K562 (cell line): ENCODE results near the gene KCNN3. TPM values are rescaled to one million over a fixed set of nuclear protein-coding genes. Genes with fewer than 3 reads are reported as not detected.

Experiments used
- ATAC-seq: fragments of 200-7000 bp; cut with Tn5 transposase; 3 replicates; pipeline ENCODE4 v1.9.1; 2020; ENCODE audit warnings: moderate library complexity
- BruUV-seq: library from RNA; stranded (reverse); fragments of 400-500 nt; replicated peaks from 2 replicates; lab custom pipeline; 2021; lab: Mats Ljungman, UMichigan
- CTCF ChIA-PET: fragments of 300-600 bp; formaldehyde crosslinking; extraction: SDS; loops from one replicate; lab custom pipeline; 2021; ENCODE audit warnings: low intra/inter-chr PET ratio; lab: Yijun Ruan, JAX
- POLR2A ChIA-PET: fragments of 300-600, 350-650 bp; sonication (Branson Sonifier 250); formaldehyde crosslinking; extraction: SDS; loops from one replicate; lab custom pipeline; 2021; ENCODE audit warnings: antibody characterized with exemption, inconsistent platforms; lab: Yijun Ruan, JAX
- DNase-seq, 4 experiments: peaks; one replicate each; pipeline versions ENCODE4 v3.0.0 to v3.0.0-alpha.2; 2011 to 2018; ENCODE audit warnings: low spot score in 3 of 4, mixed read lengths in 3 of 4; ENCODE audit errors: extremely low read depth in 1 of 4
- FAIRE-seq: peaks from 2 replicates; lab custom pipeline; 2011; peaks lifted over from hg19 to GRCh38; lab: Jason Lieb, UNC
- H2AFZ ChIP-seq: 2 replicates; pipeline ENCODE4 v1.6.0; 2011; ENCODE audit warnings: low read depth, low read length, control low read depth, inconsistent platforms
- H3K27ac ChIP-seq: fragments of 200-600 bp; 3 replicates; pipeline ENCODE4 v1.8.0; 2011; ENCODE audit warnings: low read depth, mild to moderate bottlenecking, control low read depth, inconsistent platforms, low read length, moderate library complexity, mixed read lengths; ENCODE audit errors: extremely low read depth
- H3K27me3 ChIP-seq, 2 experiments: fragments of 300-600 bp in 1 of 2; 2 replicates in 1 of 2; 3 replicates in 1 of 2; pipeline versions ENCODE4 v1.6.0 to v1.8.0; 2011; ENCODE audit warnings: inconsistent platforms in 2 of 2, low read length in 2 of 2, mild to moderate bottlenecking in 1 of 2, mixed read lengths in 1 of 2, moderate library complexity in 1 of 2; ENCODE audit not compliant: control insufficient read depth in 2 of 2, insufficient read depth in 2 of 2
- H3K36me3 ChIP-seq: fragments of 300-600 bp; 3 replicates; pipeline ENCODE4 v1.8.0; 2011; ENCODE audit warnings: mild to moderate bottlenecking, low read length, inconsistent platforms; ENCODE audit not compliant: control insufficient read depth, insufficient read depth
- H3K4me1 ChIP-seq, 2 experiments: fragments of 200-600 bp in 1 of 2; replicated peaks in 1 of 2; 2 replicates in 1 of 2; 3 replicates in 1 of 2; pipeline versions ENCODE4 v1.5.1 to v1.8.0; 2011; ENCODE audit warnings: inconsistent platforms in 2 of 2, low read length in 2 of 2, mild to moderate bottlenecking in 1 of 2, mixed read lengths in 1 of 2, moderate library complexity in 1 of 2; ENCODE audit not compliant: control insufficient read depth in 2 of 2, insufficient read depth in 2 of 2
- H3K4me2 ChIP-seq: 2 replicates; pipeline ENCODE4 v1.6.1; 2011; ENCODE audit warnings: low read length, control low read depth, inconsistent platforms, mixed read lengths; ENCODE audit not compliant: insufficient read depth
- H3K4me3 ChIP-seq: fragments of 200-600 bp; sonication (generic), shearing (Covaris generic); 2 replicates; pipeline ENCODE4 v1.5.1; 2016; ENCODE audit warnings: control low read depth, inconsistent platforms
- H3K79me2 ChIP-seq: fragments of 200-600 bp; 3 replicates; pipeline ENCODE4 v1.8.0; 2011; ENCODE audit warnings: low read length, inconsistent platforms; ENCODE audit not compliant: control insufficient read depth, insufficient read depth
- H3K9ac ChIP-seq, 2 experiments: 2 replicates each; pipeline versions ENCODE4 v1.6.0 to v1.6.1; 2011; ENCODE audit warnings: low read depth in 2 of 2, low read length in 2 of 2, control low read depth in 1 of 2, inconsistent platforms in 1 of 2, mild to moderate bottlenecking in 1 of 2, mixed read lengths in 1 of 2; ENCODE audit not compliant: insufficient read depth in 1 of 2
- H3K9me1 ChIP-seq: one replicate; pipeline ENCODE4 v1.6.0; 2011; ENCODE audit warnings: inconsistent platforms, mild to moderate bottlenecking, low read length, moderate library complexity; ENCODE audit not compliant: control insufficient read depth, insufficient read depth
- H3K9me3 ChIP-seq: replicated peaks from 2 replicates; pipeline ENCODE4 v1.5.1; 2011; ENCODE audit warnings: low read depth, low read length, inconsistent platforms; ENCODE audit not compliant: control insufficient read depth, insufficient read depth
- H4K20me1 ChIP-seq: replicated peaks from 2 replicates; pipeline ENCODE4 v1.6.1; 2011; ENCODE audit warnings: low read length, inconsistent platforms, mixed read lengths; ENCODE audit not compliant: control insufficient read depth, insufficient read depth
- MXI1 ChIP-seq: IDR thresholded peaks from 2 replicates; pipeline ENCODE4 v1.6.1; 2011; ENCODE audit warnings: low read depth, mild to moderate bottlenecking, improper control_type of control experiment, low read length
- RBM25 ChIP-seq: fragments of 200-400 bp; formaldehyde crosslinking; IDR thresholded peaks from 2 replicates; pipeline ENCODE4 v1.6.1; 2018; ENCODE audit warnings: low read length, low read depth, moderate library complexity; ENCODE audit not compliant: severe bottlenecking
- ZNF318 ChIP-seq, 2 experiments: fragments of 450-650 bp; IDR thresholded peaks; 2 replicates each; pipeline ENCODE4 v1.6.1; 2016; ENCODE audit warnings: mild to moderate bottlenecking in 2 of 2, borderline replicate concordance in 1 of 2, low read depth in 1 of 2, moderate library complexity in 1 of 2
- WGBS: fragments of 100-300 bp; shearing (Covaris generic); methylation state at CpG from one replicate; pipeline ENCODE4 v1.1.6; 2016; ENCODE audit warnings: low coverage, mixed read lengths; ENCODE audit not compliant: insufficient coverage; ENCODE audit errors: missing lambda C conversion rate; 5-methylcytosine and 5-hydroxymethylcytosine counted together
- in situ Hi-C: fragments of 300-500 bp; cut with MboI; formaldehyde crosslinking; loops from 4 replicates; pipeline ENCODE4 v1.15.0; 2018; ENCODE audit warnings: inconsistent platforms, mixed read lengths
- intact Hi-C: fragments of 100-400 bp; cut with micrococcal nuclease; formaldehyde crosslinking; loops from 2 replicates; pipeline ENCODE4 v1.14.2; 2022
- polyA plus RNA-seq, 8 experiments: library from polyadenylated mRNA; depleted of rRNA in 4 of 8; stranded (reverse) in 5 of 8; unstranded in 3 of 8; fragments of >200 nt; fragmentation: Nextera tagmentation in 2 of 8; fragmentation: Illumina TruSeq in 1 of 8; extraction: Ambion mirVana in 2 of 8; extraction: Trizol in 1 of 8; gene quantifications; 2 replicates each; pipeline versions ENCODE4 v1.2.1 to v1.2.3, GENCODE V29; 2011 to 2014; ENCODE audit warnings: inconsistent platforms in 1 of 8, missing spikeins in 1 of 8
- total RNA-seq, 7 experiments: library from RNA; depleted of rRNA in 6 of 7; stranded (reverse); fragments of >200 nt in 6 of 7; fragmentation: Illumina TruSeq in 2 of 7; extraction: Trizol in 2 of 7; gene quantifications; 2 replicates each; pipeline versions ENCODE4 v1.2.1 to v1.2.3, GENCODE V29; 2011 to 2021; ENCODE audit warnings: low replicate concordance in 1 of 7

KCNN3 gene
- total and polyA plus RNA-seq, 9 of the 15 experiments (the other 6 are each of a cell fraction or from before 2014, with no cell fraction given): 0.02 to 0.03 TPM; not detected in 7

GRCh38 chr1:154812877-154813276 is 57.2 kb downstream of the KCNN3 start:
- intact Hi-C loops (no loop called here), in situ Hi-C loops (no loop called here)
- POLR2A ChIA-PET: interaction anchor here (0.5 to 1.0 kb wide), 4 partner anchors 13 to 69 kb away, joined by 3 read pairs; no protein-coding TSS in a partner anchor
- CTCF ChIA-PET: no interaction called here
- H3K4me3 ChIP-seq: no peak overlapping the region
- WGBS: 0% methylated on average over 3 of the region's 3 CpGs
- no TSS peak for BruUV-seq
- TF ChIP-seq RBM25 (peak; percentile 39), ZNF318 (IDR thresholded peaks at IDR 0.05; ENCODE audit: borderline replicate concordance in 1 of 2, low read depth in 1 of 2) (no peak), MXI1 (no peak)
- H3K4me1 ChIP-seq: peaks cover 0 to 14% of the 10 kb centered on the region in 2 experiments; a peak in 1 of 5 replicates
- no peak overlapping the region for H3K27ac ChIP-seq
- H3K9me1 ChIP-seq: no peaks in the 10 kb centered on the region
- no peak for DNase-seq
- H3K9ac ChIP-seq: no peak overlapping the region
- no peak for ATAC-seq
- no peaks in the 10 kb centered on the region for H3K79me2 ChIP-seq
- H3K4me2 ChIP-seq: no peak overlapping the region
- FAIRE-seq: no peak
- no peak overlapping the region for H2AFZ ChIP-seq
- H3K36me3 ChIP-seq: no peaks in the 10 kb centered on the region
- H3K9me3 ChIP-seq: no peaks in the 10 kb centered on the region
- H3K27me3 ChIP-seq: peaks cover 74 to 87% of the 10 kb centered on the region in 2 experiments
- peaks cover 6% of the 10 kb centered on the region; the same call in 1 of the 2 replicates for H4K20me1 ChIP-seq
